NB4 (cell line): Measurements from ENCODE around the gene CCDC47.

ENCODE experiments used
- DNase-seq: peaks from one replicate; pipeline ENCODE4 v3.0.0; 2010; ENCODE audit warnings: low read depth
- H3K4me3 ChIP-seq: one replicate; pipeline ENCODE4 v1.5.1; 2011; ENCODE audit warnings: mild to moderate bottlenecking, low read depth, low read length, moderate library complexity
- CTCF ChIP-seq: IDR thresholded peaks from one replicate; pipeline ENCODE4 v1.5.1; 2012; ENCODE audit warnings: low read depth, low read length
- MAX ChIP-seq: IDR thresholded peaks from 2 replicates; pipeline ENCODE4 v1.6.1; 2011; ENCODE audit warnings: low read depth, low read length
- MYC ChIP-seq: IDR thresholded peaks from 2 replicates; pipeline ENCODE4 v1.6.1; 2011; ENCODE audit warnings: low read depth, low read length
- POLR2A ChIP-seq: IDR thresholded peaks from 2 replicates; pipeline ENCODE4 v1.6.1; 2011; ENCODE audit warnings: mild to moderate bottlenecking; ENCODE audit not compliant: insufficient read length; ENCODE audit errors: extremely low read depth

CCDC47 gene

GRCh38 chr17:63786971-63787711 lies 13.7 kb upstream of the CCDC47 start:
- TF ChIP-seq CTCF (no peak), MYC (no peak)
- H3K4me3 ChIP-seq, result no peak overlapping the region
- DNase-seq, result no peak

- no peak for DNase-seq
- H3K4me3 ChIP-seq, result no peak overlapping the region
- TF ChIP-seq MAX (no peak), POLR2A (no peak), MYC (no peak), CTCF (no peak)
These were observed 12.7 kb upstream of the CCDC47 start for GRCh38 chr17:63786117-63786516.

GRCh38 chr17:63785556-63785955 lies 12.2 kb upstream of the CCDC47 start:
- TF ChIP-seq MAX, result no peak
- TF ChIP-seq CTCF, result no peak
- TF ChIP-seq MYC, result no peak
- TF ChIP-seq POLR2A, result no peak

GRCh38 chr17:63783522-63783921 lies 10.1 kb upstream of the CCDC47 start:
- H3K4me3 ChIP-seq, result no peak overlapping the region
- DNase-seq, result no peak
- no peak for TF ChIP-seq CTCF
- TF ChIP-seq MYC, result no peak
- TF ChIP-seq MAX, result no peak
- no peak for TF ChIP-seq POLR2A

More at GRCh38 chr17:63785556-63785955, 12.2 kb upstream of the CCDC47 start:
- H3K4me3 ChIP-seq, result no peak overlapping the region
- no peak for DNase-seq

- DNase-seq, result no peak
- no peak for TF ChIP-seq MYC
- TF ChIP-seq CTCF, result no peak
- TF ChIP-seq MAX, result no peak
- no peak for TF ChIP-seq POLR2A
- no peak overlapping the region for H3K4me3 ChIP-seq
These were observed 7.5 kb upstream of the CCDC47 start for GRCh38 chr17:63780928-63781327.
